ENCODE results near the gene AGAP2. TPM values are rescaled to one million over a fixed set of nuclear protein-coding genes. Genes with fewer than 3 reads are reported as not detected.

Gene AGAP2
- total RNA-seq, 1 donor from 2014 or later = 2.1 TPM

DNA sequence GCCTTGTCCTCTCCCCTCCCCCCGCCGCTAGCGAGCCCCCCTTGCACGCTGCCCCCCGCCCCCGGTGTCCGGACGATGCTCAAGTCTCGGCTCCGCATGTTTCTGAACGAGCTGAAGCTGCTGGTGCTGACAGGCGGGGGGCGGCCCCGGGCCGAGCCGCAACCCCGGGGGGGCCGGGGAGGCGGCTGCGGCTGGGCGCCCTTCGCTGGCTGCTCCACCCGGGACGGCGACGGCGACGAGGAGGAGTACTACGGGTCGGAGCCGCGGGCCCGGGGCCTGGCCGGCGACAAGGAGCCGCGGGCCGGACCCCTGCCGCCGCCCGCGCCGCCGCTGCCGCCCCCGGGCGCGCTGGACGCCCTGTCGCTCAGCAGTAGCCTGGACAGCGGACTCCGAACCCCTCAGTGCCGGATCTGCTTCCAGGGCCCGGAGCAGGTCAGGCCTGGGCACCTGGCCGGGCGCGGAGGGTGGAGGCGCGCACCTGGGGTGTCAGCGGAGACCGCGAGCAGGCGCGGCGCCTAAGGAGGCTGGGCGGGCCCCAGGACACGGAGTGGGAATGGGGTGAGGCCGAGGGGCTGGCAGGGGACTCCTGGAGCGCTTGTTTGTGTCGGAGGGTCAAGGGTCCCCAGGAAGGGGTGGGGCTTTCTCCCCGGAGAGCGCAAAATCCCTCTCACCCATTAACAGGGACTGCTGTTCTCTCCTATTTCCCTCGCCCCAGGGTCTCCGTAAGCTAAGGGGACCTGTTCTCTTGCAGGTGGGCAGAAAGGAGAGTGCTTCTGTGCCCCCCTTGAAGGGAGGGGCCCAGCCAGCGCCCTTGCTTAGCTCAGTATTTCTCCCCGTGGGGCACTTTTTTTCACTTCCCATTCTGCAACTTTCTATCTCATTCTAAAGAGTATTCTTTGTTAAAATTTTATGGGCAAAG lies 17.2 kb upstream of the AGAP2 start:
- Histone ChIP-seq H3K36me3 (ENCODE audit: control insufficient read depth in 3 of 3, insufficient read depth in 3 of 3, low read length in 3 of 3) (peaks cover 16 to 23% (median 16%) of the 10 kb centered on the region in 3 donors), H3K4me1 (ENCODE audit: control insufficient read depth in 3 of 3, insufficient read depth in 3 of 3, low read length in 3 of 3) (peaks cover 22 to 37% (median 30%) of the 10 kb centered on the region in 3 donors), H3K9ac (ENCODE audit: low read depth in 1 of 3, low read length in 3 of 3) (peak overlapping the region; percentile 75 to 81 (median 80)), H3K9me3 (ENCODE audit: control insufficient read depth in 3 of 3, low read length in 3 of 3) (no peaks in the 10 kb centered on the region), H3K4me3 (ENCODE audit: low read length in 3 of 3) (peak overlapping the region; percentile 69 to 79 (median 70)), H3K27me3 (ENCODE audit: control insufficient read depth in 3 of 3, insufficient read depth in 3 of 3, low read length in 3 of 3) (no peaks in the 10 kb centered on the region), H3K27ac (ENCODE audit: low read depth, low read length) (no peak overlapping the region)

DNA sequence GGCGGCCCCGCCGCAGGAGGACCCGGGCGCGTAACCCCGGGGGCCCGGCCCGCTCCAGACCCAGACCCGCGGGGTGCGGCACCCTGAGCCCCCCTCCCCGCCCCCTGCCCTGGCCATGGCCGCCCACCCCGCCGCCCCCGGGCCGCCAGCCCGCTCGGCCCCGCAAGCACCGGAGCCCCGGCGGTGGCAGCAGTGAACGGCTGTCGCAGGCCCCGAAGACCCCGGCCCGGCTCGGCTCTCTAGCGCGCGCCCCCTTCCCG lies 16.6 kb upstream of the AGAP2 start:
- Histone ChIP-seq H3K4me3 (ENCODE audit: low read length in 3 of 3) (peak overlapping the region in 1 of 3 donors; percentile 58), H3K36me3 (ENCODE audit: control insufficient read depth in 3 of 3, insufficient read depth in 3 of 3, low read length in 3 of 3) (peaks cover 21 to 28% (median 22%) of the 10 kb centered on the region in 3 donors), H3K27me3 (ENCODE audit: control insufficient read depth in 3 of 3, insufficient read depth in 3 of 3, low read length in 3 of 3) (no peaks in the 10 kb centered on the region), H3K9ac (ENCODE audit: low read depth in 1 of 3, low read length in 3 of 3) (peak overlapping the region in 1 of 3 donors; percentile 45), H3K27ac (ENCODE audit: low read depth, low read length) (no peak overlapping the region), H3K4me1 (ENCODE audit: control insufficient read depth in 3 of 3, insufficient read depth in 3 of 3, low read length in 3 of 3) (peaks cover 25 to 42% (median 35%) of the 10 kb centered on the region in 3 donors), H3K9me3 (ENCODE audit: control insufficient read depth in 3 of 3, low read length in 3 of 3) (no peaks in the 10 kb centered on the region)

DNA sequence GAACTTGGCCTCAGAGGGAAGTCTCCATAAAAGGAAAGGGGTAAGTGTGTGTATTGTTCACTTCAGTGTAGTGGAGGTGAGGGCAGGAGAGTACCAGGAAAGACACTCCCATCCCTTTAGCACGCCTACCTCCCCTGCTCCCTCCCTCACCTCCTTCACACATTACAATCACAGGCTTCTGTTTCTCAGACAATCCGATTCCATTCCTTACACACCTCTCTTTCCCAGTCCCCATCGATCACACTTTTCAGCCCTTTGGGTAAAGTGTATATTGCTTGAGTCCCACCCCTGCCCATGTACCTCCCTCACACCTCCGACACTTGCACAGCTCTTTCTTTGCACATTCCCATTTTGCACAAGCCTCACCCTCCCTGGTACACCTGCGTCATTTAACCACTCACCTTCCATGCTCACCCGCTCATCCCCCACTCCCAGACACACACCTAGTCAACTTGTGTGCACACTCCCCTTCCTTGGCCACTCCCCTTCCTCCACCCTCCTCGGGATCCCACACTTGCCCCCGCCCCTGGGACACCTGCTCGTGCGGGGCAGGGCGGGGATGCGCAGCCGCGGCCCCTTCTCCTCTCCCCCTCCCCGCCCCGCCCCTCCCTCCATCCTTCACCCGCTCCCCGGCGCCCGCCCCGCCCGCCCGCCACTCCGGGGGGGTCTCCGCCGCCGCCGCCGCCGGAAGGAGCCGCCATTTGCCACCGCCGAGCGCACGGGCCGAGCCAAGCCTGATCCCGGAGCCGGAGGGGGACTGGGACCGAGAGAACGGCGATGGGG lies 16.1 kb upstream of the AGAP2 start, which contains the start of gene MARCHF9:
Gene MARCHF9, plus strand, starts transcription at position 693 of the 783 bp plus-strand sequence. CDS start 426 bp downstream, outside the sequence.
- no peaks in the 10 kb centered on the region for H3K27me3 ChIP-seq (ENCODE audit: control insufficient read depth in 3 of 3, insufficient read depth in 3 of 3, low read length in 3 of 3)
- H3K27ac ChIP-seq (ENCODE audit: low read depth, low read length) = no peak within 1 kb of the TSS
- peak within 1 kb of the TSS; percentile 69 to 79 (median 70) for H3K4me3 ChIP-seq (ENCODE audit: low read length in 3 of 3)
- H3K4me1 ChIP-seq (ENCODE audit: control insufficient read depth in 3 of 3, insufficient read depth in 3 of 3, low read length in 3 of 3) = peaks cover 25 to 42% (median 35%) of the 10 kb centered on the region in 3 donors
- H3K36me3 ChIP-seq (ENCODE audit: control insufficient read depth in 3 of 3, insufficient read depth in 3 of 3, low read length in 3 of 3) = peaks cover 22 to 29% (median 23%) of the 10 kb centered on the region in 3 donors
- peak within 1 kb of the TSS; percentile 75 to 81 (median 80) for H3K9ac ChIP-seq (ENCODE audit: low read depth in 1 of 3, low read length in 3 of 3)
- H3K9me3 ChIP-seq (ENCODE audit: control insufficient read depth in 3 of 3, low read length in 3 of 3) = no peaks in the 10 kb centered on the region

DNA sequence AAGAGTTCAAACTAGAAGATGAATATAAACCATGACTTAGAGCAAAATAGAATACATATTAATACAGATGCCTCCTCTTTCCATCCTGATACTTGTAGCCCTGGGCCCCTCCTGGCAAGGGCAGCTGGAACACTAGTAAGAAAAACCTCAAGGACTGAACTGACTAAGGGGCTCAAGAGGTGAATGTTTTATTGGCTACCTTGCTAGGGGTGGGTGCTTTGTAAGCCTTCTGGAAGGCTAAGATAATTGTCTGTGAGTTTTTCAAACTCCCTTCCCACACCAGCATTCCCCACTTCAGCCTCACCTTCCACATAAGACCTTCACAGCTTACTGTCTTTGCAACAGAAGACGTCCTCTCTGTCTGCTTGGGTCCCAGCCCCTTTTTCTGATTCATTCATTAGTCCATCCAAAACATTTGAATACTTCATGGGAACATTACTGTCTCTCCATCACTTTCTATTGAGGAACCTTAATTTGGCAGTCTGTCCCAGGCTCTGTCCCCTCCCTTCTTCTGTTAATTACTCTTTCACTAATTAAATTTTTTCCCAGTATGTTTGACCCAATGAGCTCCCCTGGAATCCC lies 15.3 kb upstream of the AGAP2 start:
- Histone ChIP-seq H3K9ac (ENCODE audit: low read depth in 1 of 3, low read length in 3 of 3) (no peak overlapping the region), H3K4me3 (ENCODE audit: low read length in 3 of 3) (no peak overlapping the region), H3K36me3 (ENCODE audit: control insufficient read depth in 3 of 3, insufficient read depth in 3 of 3, low read length in 3 of 3) (peaks cover 24 to 30% (median 26%) of the 10 kb centered on the region in 3 donors), H3K27ac (ENCODE audit: low read depth, low read length) (no peak overlapping the region), H3K4me1 (ENCODE audit: control insufficient read depth in 3 of 3, insufficient read depth in 3 of 3, low read length in 3 of 3) (peaks cover 25 to 42% (median 35%) of the 10 kb centered on the region in 3 donors), H3K9me3 (ENCODE audit: control insufficient read depth in 3 of 3, low read length in 3 of 3) (no peaks in the 10 kb centered on the region), H3K27me3 (ENCODE audit: control insufficient read depth in 3 of 3, insufficient read depth in 3 of 3, low read length in 3 of 3) (no peaks in the 10 kb centered on the region)

DNA sequence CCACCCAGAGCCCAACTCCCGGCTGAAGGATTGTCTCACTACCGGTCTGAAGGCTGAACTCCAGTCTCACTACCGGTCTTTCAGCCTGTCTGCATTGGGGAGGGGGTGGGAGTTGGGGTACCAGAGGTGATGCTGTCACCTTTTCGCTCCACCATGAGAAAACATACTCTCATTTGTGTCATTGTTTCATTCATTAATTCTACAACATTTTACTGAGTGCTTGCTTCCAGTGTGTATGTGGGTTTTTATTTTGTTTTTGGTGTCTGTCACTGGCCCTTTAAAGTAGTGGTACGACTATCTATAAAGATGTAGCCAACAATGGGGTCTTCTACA lies 14.1 kb upstream of the AGAP2 start:
- H3K27me3 ChIP-seq (ENCODE audit: control insufficient read depth in 3 of 3, insufficient read depth in 3 of 3, low read length in 3 of 3) = no peaks in the 10 kb centered on the region
- peak overlapping the region in 2 of 3 donors; percentile 48 to 74 for H3K9ac ChIP-seq (ENCODE audit: low read depth in 1 of 3, low read length in 3 of 3)
- H3K9me3 ChIP-seq (ENCODE audit: control insufficient read depth in 3 of 3, low read length in 3 of 3) = no peaks in the 10 kb centered on the region
- H3K4me3 ChIP-seq (ENCODE audit: low read length in 3 of 3) = peak overlapping the region; percentile 66 to 87 (median 82)
- peaks cover 25 to 42% (median 35%) of the 10 kb centered on the region in 3 donors for H3K4me1 ChIP-seq (ENCODE audit: control insufficient read depth in 3 of 3, insufficient read depth in 3 of 3, low read length in 3 of 3)
- H3K36me3 ChIP-seq (ENCODE audit: control insufficient read depth in 3 of 3, insufficient read depth in 3 of 3, low read length in 3 of 3) = peaks cover 20 to 26% (median 22%) of the 10 kb centered on the region in 3 donors
- peak overlapping the region; percentile 17 for H3K27ac ChIP-seq (ENCODE audit: low read depth, low read length)

DNA sequence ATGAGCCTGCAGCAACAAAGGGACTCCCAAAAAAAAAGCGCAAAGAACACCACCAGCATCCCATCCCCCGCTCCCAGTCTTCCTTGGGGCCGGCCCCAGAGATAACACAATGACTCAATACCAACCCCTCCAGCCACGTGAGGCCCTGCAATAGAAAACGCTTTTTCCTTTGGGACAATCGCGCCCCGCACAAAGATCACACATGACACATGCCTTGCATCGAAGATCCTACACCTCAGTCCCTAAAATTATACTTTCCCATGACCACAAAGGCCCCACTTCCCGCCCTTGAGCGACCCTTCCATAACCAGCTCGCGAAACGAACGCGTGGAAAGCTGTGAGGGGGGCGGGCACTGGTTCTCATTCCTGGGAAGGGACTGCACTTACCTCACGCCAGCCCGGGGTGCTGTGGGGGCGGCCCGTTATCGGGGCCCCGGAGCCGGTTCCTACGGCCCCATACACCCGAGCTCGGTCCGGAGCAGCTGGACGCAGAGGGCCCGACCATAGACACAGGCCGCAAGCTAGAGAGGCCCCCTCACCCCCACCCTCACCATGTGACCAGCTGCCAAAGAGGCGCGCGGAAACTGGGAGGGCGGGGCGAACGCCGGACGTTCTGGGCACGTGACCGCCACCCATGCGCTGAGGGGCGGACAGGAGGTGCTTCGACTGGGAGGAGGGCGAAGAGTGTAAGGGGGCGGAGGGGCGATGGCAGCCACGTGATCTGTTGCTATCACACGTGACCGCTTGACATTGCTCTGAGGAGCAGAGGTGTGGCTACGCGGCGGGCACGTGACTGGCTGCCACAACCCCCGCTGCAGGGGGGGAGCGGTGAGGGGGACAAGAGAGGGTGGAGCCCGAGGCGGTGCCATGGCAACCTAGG lies 13.5 kb upstream of the AGAP2 start, which contains the start of gene CDK4:
Gene CDK4, minus strand, starts transcription at position 523 of the 880 bp plus-strand sequence. CDS start 593 bp downstream, outside the sequence.
- Histone ChIP-seq H3K9ac (ENCODE audit: low read depth in 1 of 3, low read length in 3 of 3) (peak within 1 kb of the TSS; percentile 94 to 99 (median 98)), H3K36me3 (ENCODE audit: control insufficient read depth in 3 of 3, insufficient read depth in 3 of 3, low read length in 3 of 3) (peaks cover 25 to 31% (median 27%) of the 10 kb centered on the region in 3 donors), H3K27me3 (ENCODE audit: control insufficient read depth in 3 of 3, insufficient read depth in 3 of 3, low read length in 3 of 3) (no peaks in the 10 kb centered on the region), H3K9me3 (ENCODE audit: control insufficient read depth in 3 of 3, low read length in 3 of 3) (no peaks in the 10 kb centered on the region), H3K27ac (ENCODE audit: low read depth, low read length) (peak within 1 kb of the TSS; percentile 95), H3K4me1 (ENCODE audit: control insufficient read depth in 3 of 3, insufficient read depth in 3 of 3, low read length in 3 of 3) (peaks cover 25 to 42% (median 35%) of the 10 kb centered on the region in 3 donors), H3K4me3 (ENCODE audit: low read length in 3 of 3) (peak within 1 kb of the TSS; percentile 87 to 93 (median 92))

DNA sequence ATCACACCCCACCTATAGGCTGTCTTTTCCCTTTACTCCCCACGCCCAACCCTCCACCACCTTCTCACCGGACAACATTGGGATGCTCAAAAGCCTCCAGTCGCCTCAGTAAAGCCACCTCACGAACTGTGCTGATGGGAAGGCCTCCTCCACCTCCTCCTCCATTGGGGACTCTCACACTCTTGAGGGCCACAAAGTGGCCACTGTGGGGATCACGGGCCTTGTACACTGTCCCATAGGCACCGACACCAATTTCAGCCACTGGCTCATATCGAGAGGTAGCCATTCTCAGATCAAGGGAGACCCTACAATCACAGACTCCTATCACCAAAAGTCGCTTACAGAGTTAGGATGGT lies 12.9 kb upstream of the AGAP2 start:
- no peaks in the 10 kb centered on the region for H3K27me3 ChIP-seq (ENCODE audit: control insufficient read depth in 3 of 3, insufficient read depth in 3 of 3, low read length in 3 of 3)
- peak overlapping the region; percentile 95 for H3K27ac ChIP-seq (ENCODE audit: low read depth, low read length)

DNA sequence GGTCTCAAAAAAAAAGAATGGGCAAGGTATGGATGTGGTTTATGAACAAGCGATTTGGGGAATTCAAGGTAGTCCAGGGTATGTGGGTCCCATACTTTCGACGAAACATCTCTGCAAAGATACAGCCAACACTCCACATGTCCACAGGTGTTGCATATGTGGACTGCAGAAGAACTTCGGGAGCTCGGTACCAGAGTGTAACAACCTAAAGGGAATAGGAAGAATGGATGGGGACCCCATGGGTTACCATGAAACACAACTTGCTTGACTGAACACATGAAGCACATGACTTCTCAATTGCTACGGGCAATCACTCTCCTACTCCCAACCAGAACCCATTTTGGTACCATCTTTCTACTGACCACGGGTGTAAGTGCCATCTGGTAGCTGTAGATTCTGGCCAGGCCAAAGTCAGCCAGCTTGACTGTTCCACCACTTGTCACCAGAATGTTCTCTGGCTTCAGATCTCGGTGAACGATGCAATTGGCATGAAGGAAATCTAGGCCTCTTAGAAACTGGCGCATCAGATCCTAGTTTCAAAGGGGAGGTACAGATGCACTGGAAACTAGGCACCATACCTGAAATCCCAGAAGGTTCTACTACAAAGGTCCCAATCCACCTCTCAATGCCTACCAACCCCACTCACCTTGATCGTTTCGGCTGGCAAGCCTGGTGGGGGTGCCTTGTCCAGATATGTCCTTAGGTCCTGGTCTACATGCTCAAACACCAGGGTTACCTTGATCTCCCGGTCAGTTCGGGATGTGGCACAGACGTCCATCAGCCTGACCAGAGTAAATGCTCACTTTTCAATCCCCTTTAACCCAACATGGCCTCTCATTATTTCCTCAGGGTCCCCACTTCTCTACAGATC lies 12.3 kb upstream of the AGAP2 start:
- Histone ChIP-seq H3K36me3 (ENCODE audit: control insufficient read depth in 3 of 3, insufficient read depth in 3 of 3, low read length in 3 of 3) (peaks cover 29 to 37% (median 35%) of the 10 kb centered on the region in 3 donors), H3K27ac (ENCODE audit: low read depth, low read length) (peak overlapping the region; percentile 95), H3K4me3 (ENCODE audit: low read length in 3 of 3) (peak overlapping the region; percentile 87 to 93 (median 92)), H3K4me1 (ENCODE audit: control insufficient read depth in 3 of 3, insufficient read depth in 3 of 3, low read length in 3 of 3) (peaks cover 22 to 33% (median 30%) of the 10 kb centered on the region in 3 donors), H3K9me3 (ENCODE audit: control insufficient read depth in 3 of 3, low read length in 3 of 3) (no peaks in the 10 kb centered on the region), H3K27me3 (ENCODE audit: control insufficient read depth in 3 of 3, insufficient read depth in 3 of 3, low read length in 3 of 3) (no peaks in the 10 kb centered on the region), H3K9ac (ENCODE audit: low read depth in 1 of 3, low read length in 3 of 3) (peak overlapping the region; percentile 94 to 99 (median 98))

More for the DNA sequence above, 12.9 kb upstream of the AGAP2 start:
- H3K4me3 ChIP-seq (ENCODE audit: low read length in 3 of 3) = peak overlapping the region; percentile 87 to 93 (median 92)
- H3K9me3 ChIP-seq (ENCODE audit: control insufficient read depth in 3 of 3, low read length in 3 of 3) = no peaks in the 10 kb centered on the region
- H3K36me3 ChIP-seq (ENCODE audit: control insufficient read depth in 3 of 3, insufficient read depth in 3 of 3, low read length in 3 of 3) = peaks cover 29 to 37% (median 31%) of the 10 kb centered on the region in 3 donors
- H3K4me1 ChIP-seq (ENCODE audit: control insufficient read depth in 3 of 3, insufficient read depth in 3 of 3, low read length in 3 of 3) = peaks cover 22 to 37% (median 32%) of the 10 kb centered on the region in 3 donors
- H3K9ac ChIP-seq (ENCODE audit: low read depth in 1 of 3, low read length in 3 of 3) = peak overlapping the region; percentile 94 to 99 (median 98)
